ENCODE data around the gene SLC4A11.
"Not testable (repeated sequence)": the region's sequence is repeated elsewhere in the genome, so short reads cannot be mapped to it uniquely, and the experiment has no call there.

SLC4A11 gene

GRCh38 chr20:3203315-3204123, 35.5 kb downstream of the SLC4A11 start:
- DNase-seq (ENCODE audit: low read depth): no peak

DNA sequence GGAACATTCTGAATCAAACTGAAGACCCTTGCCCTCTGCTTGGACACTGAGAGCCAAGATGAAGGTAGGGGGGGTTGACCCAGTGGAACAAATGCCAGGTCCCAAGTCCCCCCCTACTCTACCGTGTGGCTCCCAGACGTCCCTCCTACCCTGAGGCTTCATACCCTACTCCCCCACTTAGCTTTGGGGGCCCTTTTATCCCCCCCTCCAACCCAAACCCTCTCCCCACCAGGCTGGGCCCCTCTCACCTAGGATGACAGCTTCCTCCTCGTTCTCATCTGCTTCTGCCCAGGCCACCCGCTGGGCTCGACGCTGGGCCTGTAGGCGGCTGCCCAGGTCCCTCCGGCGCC, 36.0 kb downstream of the SLC4A11 start:
- DNase-seq (ENCODE audit: low read depth): no peak

- DNase-seq (ENCODE audit: low read depth): no peak
Measured at GRCh38 chr20:3199976-3200755, 38.8 kb downstream of the SLC4A11 start.

DNA sequence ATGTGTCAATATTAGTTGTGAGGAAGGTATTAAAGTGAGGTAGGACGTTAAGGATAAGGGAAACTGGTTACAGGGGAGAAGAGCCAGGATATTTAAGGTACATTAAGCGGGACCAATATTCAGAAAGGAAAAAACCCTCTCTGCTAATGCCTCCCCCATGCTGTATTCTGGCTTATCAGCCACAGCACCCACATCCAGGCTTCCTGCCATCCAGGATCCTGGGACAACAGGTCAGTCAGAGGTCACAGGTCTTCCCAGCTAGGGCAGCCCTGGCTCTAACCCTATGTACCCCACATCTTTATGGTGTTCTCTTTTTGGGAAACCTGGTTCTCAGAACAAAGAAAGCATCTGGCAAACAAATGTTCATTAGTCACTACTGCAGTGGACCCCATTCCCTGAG, 39.8 kb downstream of the SLC4A11 start:
- no peak for DNase-seq (ENCODE audit: low read depth)

- DNase-seq (ENCODE audit: low read depth): no peak
Measured at GRCh38 chr20:3195590-3196237, 43.3 kb downstream of the SLC4A11 start.

- DNase-seq (ENCODE audit: low read depth): no peak
Measured at GRCh38 chr20:3194617-3195280, 44.2 kb downstream of the SLC4A11 start.

- DNase-seq (ENCODE audit: low read depth): no peak
Measured at GRCh38 chr20:3193806-3194616, 45.0 kb downstream of the SLC4A11 start.

- DNase-seq (ENCODE audit: low read depth): no peak
Measured at GRCh38 chr20:3192226-3193015, 46.6 kb downstream of the SLC4A11 start.

- DNase-seq (ENCODE audit: low read depth): no peak
Measured at GRCh38 chr20:3190681-3191111, 48.3 kb downstream of the SLC4A11 start.

DNA sequence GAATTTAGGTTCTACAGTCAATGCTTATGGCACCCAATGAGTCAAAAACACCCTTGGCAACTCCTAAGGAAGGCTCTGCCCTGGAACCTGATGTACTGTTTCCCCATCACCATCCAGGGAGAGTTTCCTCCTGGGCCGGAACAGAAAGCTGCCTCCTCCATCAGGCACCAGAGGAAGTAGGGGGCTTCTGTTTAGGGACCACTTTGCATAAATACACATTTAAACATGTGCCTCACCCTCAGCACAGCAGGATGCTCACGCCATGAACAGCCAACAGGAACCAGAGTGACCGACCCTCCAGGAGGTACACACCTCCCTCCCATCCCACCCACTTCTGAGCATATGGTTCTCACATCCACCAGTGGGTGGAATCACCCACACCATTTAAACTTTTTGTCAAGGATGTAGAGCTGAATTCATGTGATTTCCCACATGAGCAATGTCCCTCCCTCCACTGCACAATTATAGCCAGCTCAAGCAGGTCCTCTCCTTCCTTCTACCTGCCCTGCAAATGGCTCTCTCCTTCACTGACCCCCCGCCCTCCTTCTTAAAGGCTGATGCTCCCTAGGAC, 49.3 kb downstream of the SLC4A11 start:
- no peak for DNase-seq (ENCODE audit: low read depth)

DNA sequence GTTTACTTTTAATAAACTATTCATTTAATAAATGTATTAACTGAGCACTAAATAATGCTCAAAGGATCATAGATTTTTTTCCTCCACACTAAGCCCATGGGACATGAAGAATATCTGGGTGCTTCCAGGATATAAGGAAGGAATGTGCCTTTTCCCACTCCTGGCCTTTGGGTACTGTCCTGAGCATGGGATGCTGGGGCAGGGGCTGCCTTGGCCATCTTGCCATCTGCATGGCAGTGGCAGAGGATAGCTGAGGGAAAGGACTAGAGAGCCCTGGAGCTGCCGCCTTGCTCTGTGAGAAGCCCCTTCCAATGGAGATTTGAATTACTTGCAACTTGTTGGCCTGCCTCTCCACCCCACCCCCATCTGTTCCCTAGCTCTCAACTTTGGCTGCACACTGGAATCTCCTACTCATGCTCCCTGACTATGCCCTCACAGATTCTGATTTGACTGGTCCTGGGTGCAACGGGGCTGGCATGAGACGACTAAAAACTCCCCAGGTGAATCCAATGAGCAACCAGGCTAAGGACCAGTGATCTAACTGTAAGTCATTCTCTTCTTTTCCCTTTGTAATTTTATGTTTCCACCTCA, 50.1 kb downstream of the SLC4A11 start:
- no peak for DNase-seq (ENCODE audit: low read depth)

GRCh38 chr20:3187861-3188260, 51.1 kb downstream of the SLC4A11 start:
- not testable (repeated sequence) for DNase-seq (ENCODE audit: low read depth)

DNA sequence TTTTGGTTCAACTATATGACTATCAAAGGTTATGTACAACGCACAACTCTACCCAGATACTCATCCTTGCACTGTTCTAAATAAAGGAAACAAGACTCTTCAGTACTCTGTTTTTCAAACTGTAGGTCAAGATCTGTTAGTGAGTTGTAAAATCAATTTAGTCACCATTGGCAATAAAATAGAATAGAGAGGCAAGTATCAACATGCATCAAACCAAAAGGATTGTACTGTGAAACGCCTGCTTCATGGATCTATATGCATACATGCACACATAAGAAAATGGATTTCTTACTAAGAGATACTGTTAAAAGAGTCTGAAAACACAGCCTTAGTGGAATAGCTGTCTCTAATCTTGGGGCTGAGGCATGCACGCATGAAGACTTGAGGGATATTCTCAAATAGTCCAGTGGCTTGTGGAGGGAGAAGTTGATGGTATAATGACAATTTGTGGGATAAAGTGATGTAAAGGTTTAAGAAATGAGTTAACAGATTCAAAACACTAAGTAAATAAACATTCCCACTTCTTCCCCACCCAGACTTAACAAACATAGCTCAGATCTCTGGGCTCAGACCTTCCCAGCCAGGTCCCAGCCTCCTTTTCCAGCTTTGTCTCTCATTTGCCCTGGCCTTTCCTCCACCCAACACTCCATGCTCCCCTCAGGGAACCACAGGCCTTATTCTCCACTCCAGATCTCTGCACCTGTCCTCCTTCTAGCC, 54.9 kb downstream of the SLC4A11 start:
- DNase-seq (ENCODE audit: low read depth): no peak

GRCh38 chr20:3182429-3182828, 56.6 kb downstream of the SLC4A11 start:
- DNase-seq (ENCODE audit: low read depth): not testable (repeated sequence)

DNA sequence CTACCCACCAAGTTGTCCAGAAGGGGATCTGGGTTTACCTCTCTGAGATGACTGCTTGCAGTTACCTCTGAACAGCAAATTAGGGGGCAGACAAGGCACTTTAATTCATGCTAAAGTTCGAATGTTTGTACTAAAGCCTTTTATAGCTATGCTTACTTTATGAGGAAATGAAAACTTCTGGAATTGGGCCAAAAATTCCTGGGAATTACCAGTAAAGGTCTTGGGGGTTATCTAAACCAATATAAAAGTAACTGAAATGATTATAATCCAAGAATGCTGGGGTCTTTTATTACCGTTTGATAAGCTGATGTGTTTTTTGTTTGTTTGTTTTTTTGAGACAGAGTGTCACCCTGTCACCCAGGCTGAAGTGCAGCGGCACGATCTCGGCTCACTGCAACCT, 57.7 kb downstream of the SLC4A11 start:
- no peak for DNase-seq (ENCODE audit: low read depth)

DNA sequence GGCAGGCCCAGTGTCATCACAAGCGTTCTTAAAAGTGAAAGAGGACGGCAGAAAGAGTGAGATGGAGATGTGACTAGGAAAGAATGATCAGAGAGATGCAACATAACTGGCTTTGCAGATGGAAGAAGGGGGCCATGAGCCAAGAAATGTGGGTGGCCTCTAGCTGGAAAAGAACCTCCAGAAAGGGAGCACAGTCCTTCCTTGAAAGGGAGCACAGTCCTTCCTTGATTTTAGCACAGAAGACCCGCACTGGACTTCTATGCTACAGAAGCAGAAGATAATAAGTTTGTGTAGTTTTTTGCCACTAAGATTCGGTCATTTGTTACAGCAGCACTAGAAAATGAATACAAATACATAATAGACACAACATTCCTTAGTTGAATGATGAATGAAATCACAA, 58.7 kb downstream of the SLC4A11 start:
- DNase-seq (ENCODE audit: low read depth): no peak

DNA sequence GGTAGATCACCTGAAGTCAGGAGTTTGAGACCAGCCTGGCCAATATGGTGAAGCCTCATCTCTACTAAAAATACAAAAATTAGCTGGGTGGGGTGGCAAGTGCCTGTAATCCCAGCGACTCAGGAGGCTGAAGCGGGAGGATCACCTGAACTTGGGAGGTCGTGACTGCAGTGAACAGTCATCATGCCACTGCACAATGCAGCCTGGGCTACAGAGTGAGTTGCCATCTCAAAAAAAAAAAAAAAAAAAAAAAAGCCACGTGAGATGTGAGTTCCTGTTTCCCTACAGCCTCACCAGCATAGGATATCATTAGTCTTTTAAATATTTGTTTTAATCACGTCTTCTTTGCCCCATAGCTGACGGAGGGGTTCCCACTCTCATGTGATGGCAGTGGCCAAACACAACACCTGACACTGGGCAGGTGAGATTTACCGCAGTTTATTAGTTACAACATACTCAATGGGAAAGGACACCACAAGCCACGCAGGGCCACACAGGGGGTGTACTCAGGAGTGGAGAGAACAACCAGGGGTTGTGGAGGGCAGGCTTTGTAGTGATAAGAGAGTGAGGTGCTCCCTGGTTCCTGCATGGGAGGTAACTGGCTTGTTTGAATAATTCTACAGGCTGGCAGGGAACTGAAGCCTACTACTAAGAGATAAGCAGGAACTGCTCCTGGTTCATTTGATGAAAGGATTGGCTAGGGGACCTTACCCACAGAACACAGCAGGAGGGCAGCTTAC, 61.1 kb downstream of the SLC4A11 start:
- no peak for DNase-seq (ENCODE audit: low read depth)
